Body of pancreas (tissue), 4 donors: ENCODE data around the gene GJB3. TPM values are rescaled to one million over a fixed set of nuclear protein-coding genes. Genes with fewer than 3 reads are reported as not detected.

Experiments used
- ATAC-seq: fragments of 150-250 bp; one replicate; pipeline ENCODE4 v1.9.1; 2016
- DNase-seq, 4 donors: peaks; one replicate each; pipeline ENCODE4 v3.0.0-alpha.2; 2019
- H3K27ac ChIP-seq, 4 donors: fragments of 200-600 bp; sonication (generic); 1 replicate in 3 of 4; 2 replicates in 1 of 4; pipeline versions ENCODE4 v1.5.1 to v1.6.1; 2016 to 2019; ENCODE audit warnings: mild to moderate bottlenecking in 1 of 4, mixed read lengths in 1 of 4, moderate library complexity in 1 of 4
- H3K27me3 ChIP-seq, 2 donors: fragments of 200-600 bp; sonication (generic); one replicate each; pipeline ENCODE4 v1.6.0; 2016; ENCODE audit warnings: mild to moderate bottlenecking in 1 of 2
- H3K36me3 ChIP-seq, 2 donors: fragments of 200-600 bp; sonication (generic); replicated peaks in 1 of 2; 2 replicates each; pipeline ENCODE4 v1.5.1; 2016; ENCODE audit warnings: low read depth in 2 of 2; ENCODE audit not compliant: insufficient read depth in 1 of 2
- H3K4me1 ChIP-seq: fragments of 200-600 bp; sonication (generic); one replicate; pipeline ENCODE4 v1.6.0; 2016
- H3K4me3 ChIP-seq, 2 donors: fragments of 200-600 bp; sonication (generic); 1 replicate in 1 of 2; 2 replicates in 1 of 2; pipeline ENCODE4 v1.5.1; 2016 to 2019
- H3K9me3 ChIP-seq, 3 donors: fragments of 200-600 bp; sonication (generic); 1 replicate in 2 of 3; 2 replicates in 1 of 3; pipeline ENCODE4 v1.5.1; 2016
- CTCF ChIP-seq, 7 experiments: fragments of 450-650 bp in 4 of 7; fragments of 200-600 bp in 3 of 7; sonication (generic) in 3 of 7; IDR thresholded peaks; one replicate each; pipeline ENCODE4 v1.5.1; 2016 to 2019; ENCODE audit warnings: antibody characterized with exemption in 7 of 7
- POLR2A ChIP-seq, 3 donors: fragments of 450-650 bp; IDR thresholded peaks; one replicate each; pipeline ENCODE4 v1.6.1; 2016; ENCODE audit warnings: antibody characterized with exemption in 3 of 3, mild to moderate bottlenecking in 2 of 3
- WGBS, 2 donors: methylation state at CpG; one replicate each; pipeline ENCODE4 v1.1.5; 2017; 5-methylcytosine and 5-hydroxymethylcytosine counted together
- intact Hi-C: fragments of 100-400 bp; cut with DNase I; formaldehyde crosslinking; loops from one replicate; pipeline ENCODE4 v1.15.1; 2023
- total RNA-seq, 2 donors: library from RNA; depleted of rRNA; stranded (reverse); fragments of >200 nt; gene quantifications; one replicate each; pipeline ENCODE4 v1.1.0, GENCODE V29; 2016

Gene GJB3
- total RNA-seq, 2 donors from 2014 or later = 0.52 TPM; not detected in 1

DNA sequence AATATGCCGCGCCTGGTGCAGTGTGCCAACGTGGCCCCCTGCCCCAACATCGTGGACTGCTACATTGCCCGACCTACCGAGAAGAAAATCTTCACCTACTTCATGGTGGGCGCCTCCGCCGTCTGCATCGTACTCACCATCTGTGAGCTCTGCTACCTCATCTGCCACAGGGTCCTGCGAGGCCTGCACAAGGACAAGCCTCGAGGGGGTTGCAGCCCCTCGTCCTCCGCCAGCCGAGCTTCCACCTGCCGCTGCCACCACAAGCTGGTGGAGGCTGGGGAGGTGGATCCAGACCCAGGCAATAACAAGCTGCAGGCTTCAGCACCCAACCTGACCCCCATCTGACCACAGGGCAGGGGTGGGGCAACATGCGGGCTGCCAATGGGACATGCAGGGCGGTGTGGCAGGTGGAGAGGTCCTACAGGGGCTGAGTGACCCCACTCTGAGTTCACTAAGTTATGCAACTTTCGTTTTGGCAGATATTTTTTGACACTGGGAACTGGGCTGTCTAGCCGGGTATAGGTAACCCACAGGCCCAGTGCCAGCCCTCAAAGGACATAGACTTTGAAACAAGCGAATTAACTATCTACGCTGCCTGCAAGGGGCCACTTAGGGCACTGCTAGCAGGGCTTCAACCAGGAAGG, 4.3 kb downstream of the GJB3 start:
- Histone ChIP-seq H3K36me3 (no peaks in the 10 kb centered on the region), H3K4me1 (peaks cover 19% of the 10 kb centered on the region), H3K4me3 (no peak overlapping the region), H3K9me3 (no peaks in the 10 kb centered on the region), H3K27ac (no peak overlapping the region), H3K27me3 (no peaks in the 10 kb centered on the region)
- TF ChIP-seq CTCF (IDR thresholded peaks at IDR 0.05) = no peak
- no peak for TF ChIP-seq POLR2A (IDR thresholded peaks at IDR 0.05)
- no peak for ATAC-seq
- no peak for DNase-seq
- 71 to 74% methylated on average over 19 to 22 of the region's 22 CpGs for WGBS, 2 donors
- intact Hi-C loops = no loop called here

DNA sequence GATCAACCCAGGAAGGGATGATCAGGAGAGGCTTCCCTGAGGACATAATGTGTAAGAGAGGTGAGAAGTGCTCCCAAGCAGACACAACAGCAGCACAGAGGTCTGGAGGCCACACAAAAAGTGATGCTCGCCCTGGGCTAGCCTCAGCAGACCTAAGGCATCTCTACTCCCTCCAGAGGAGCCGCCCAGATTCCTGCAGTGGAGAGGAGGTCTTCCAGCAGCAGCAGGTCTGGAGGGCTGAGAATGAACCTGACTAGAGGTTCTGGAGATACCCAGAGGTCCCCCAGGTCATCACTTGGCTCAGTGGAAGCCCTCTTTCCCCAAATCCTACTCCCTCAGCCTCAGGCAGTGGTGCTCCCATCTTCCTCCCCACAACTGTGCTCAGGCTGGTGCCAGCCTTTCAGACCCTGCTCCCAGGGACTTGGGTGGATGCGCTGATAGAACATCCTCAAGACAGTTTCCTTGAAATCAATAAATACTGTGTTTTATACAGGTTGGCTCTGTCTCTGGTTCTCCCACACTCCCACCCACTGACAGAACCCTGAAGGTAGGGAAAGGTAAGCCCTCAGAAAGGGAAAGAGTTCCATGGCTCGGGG, 5.0 kb downstream of the GJB3 start:
- Histone ChIP-seq H3K36me3 (no peaks in the 10 kb centered on the region), H3K9me3 (no peaks in the 10 kb centered on the region), H3K4me1 (peaks cover 16% of the 10 kb centered on the region), H3K27me3 (no peaks in the 10 kb centered on the region), H3K27ac (no peak overlapping the region), H3K4me3 (no peak overlapping the region)
- TF ChIP-seq CTCF (IDR thresholded peaks at IDR 0.05) (no peak), POLR2A (IDR thresholded peaks at IDR 0.05) (no peak)
- WGBS, 2 donors = 48 to 49% methylated on average over 4 of the region's 4 CpGs
- intact Hi-C loops = no loop called here
- DNase-seq (no peak), ATAC-seq (no peak)

DNA sequence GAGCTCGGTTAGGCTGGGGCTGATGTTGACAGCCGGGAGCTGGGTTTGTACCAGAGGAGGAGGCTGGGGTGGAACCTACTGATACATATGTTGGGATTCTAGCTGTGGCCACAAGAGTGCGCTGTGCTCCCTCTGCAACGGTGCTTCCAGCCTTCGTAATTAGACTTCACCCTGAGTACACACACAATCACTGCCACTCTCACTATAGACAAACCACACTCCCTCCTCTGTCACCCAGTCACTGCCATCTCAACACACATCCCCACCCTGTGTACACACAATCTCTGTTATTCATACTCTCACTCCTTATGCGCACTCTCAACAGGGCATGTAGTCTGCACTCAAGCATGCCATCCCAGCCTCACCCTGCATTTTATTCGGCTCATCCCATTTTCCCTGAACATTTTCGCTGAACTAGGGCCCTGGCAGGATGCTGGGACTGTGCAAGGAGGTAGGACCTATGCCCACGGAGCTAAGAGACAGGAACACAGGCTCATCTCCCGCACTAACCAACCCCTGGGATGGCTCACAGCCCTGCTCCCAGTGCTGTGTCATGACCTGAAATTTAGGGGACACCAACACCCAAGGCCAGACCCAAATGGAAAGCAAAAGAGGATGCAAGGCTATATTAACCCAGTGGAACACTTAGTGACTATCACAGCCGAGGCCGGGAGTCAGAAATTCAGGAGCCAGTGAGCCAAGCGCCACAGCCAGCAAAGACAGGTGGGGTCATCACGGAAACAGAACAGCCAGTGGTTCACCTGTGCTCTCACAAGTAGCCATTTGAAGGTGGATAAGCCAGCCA, 5.7 kb downstream of the GJB3 start:
- DNase-seq (peak; percentile 79 to 84 (median 80)), ATAC-seq (peak; percentile 78)
- intact Hi-C loops = no loop called here
- 41 to 48% methylated on average over 14 of the region's 14 CpGs for WGBS, 2 donors
- Histone ChIP-seq H3K27me3 (no peaks in the 10 kb centered on the region), H3K4me1 (peaks cover 8% of the 10 kb centered on the region), H3K4me3 (no peak overlapping the region), H3K36me3 (no peaks in the 10 kb centered on the region), H3K9me3 (no peaks in the 10 kb centered on the region), H3K27ac (no peak overlapping the region)
- TF ChIP-seq CTCF (IDR thresholded peaks at IDR 0.05) = peak; percentile 70 to 94 (median 85)
- no peak for TF ChIP-seq POLR2A (IDR thresholded peaks at IDR 0.05)

DNA sequence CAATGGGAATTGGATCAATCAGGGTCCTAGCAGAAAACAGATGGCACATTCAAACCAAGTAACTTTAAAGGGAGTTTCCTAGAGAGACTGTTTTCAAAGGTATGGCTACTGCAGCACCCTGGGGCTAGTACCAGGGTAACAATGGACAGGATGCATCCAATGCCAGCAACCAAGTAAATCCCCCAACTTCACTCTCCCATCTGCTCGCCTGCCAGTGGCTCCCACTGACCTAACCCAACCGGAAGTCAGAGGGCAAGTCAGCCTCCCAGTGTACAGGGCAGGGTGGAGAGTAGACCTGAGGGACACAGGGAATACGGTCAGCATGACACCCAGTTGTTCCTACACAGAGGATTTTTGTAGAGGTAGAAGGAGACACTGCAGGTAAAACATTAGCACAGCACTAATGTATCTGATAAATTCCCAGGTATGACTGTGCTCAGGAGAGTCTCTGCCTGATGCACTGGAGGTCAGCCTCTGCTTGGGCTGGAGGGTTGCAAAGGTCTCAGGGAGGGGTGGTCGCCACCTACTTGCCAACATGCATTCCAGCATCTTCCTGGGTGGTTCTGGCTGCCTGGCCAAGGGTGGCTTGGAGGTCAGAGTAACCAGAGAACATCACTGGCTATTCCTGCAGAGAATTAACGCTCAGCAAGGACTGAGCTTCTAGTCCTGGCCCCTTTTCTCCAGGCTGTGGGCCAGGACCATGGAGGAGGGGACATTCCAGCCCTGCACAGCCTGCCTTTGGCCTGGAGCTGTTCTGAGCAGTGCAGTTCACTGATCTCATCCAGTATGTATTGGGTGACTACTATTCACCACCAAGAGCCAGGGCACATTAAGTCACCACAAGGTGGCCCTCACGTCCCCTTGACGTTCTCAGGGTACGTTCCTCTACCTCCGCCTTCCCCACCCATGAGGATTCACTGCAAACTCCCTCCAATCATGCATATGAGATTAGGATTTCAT, 6.7 kb downstream of the GJB3 start:
- Histone ChIP-seq H3K36me3 (no peaks in the 10 kb centered on the region), H3K4me1 (peaks cover 7% of the 10 kb centered on the region), H3K27ac (no peak overlapping the region), H3K9me3 (no peaks in the 10 kb centered on the region), H3K4me3 (no peak overlapping the region), H3K27me3 (no peaks in the 10 kb centered on the region)
- DNase-seq (no peak), ATAC-seq (no peak)
- WGBS, 2 donors = 48 to 54% methylated on average over 7 to 9 of the region's 9 CpGs
- intact Hi-C loops = no loop called here
- TF ChIP-seq CTCF (IDR thresholded peaks at IDR 0.05) (peak in 1 of 7 experiments; percentile 12), POLR2A (IDR thresholded peaks at IDR 0.05) (no peak)
